Astrocyte (in vitro differentiated cells and primary cell): ENCODE results near the gene KLHL42.

Source experiments
- EZH2 ChIP-seq: IDR thresholded peaks from 2 replicates; pipeline ENCODE4 v1.6.1; 2012; ENCODE audit warnings: mild to moderate bottlenecking, low read length, inconsistent platforms; ENCODE audit not compliant: insufficient read depth
- TF ChIP-seq, protein P1 (sequence below): IDR thresholded peaks from 2 replicates; pipeline ENCODE4 v1.5.1; 2011; ENCODE audit warnings: low read depth, mild to moderate bottlenecking, inconsistent platforms, low read length, moderate library complexity; ENCODE audit not compliant: insufficient read depth

DNA sequence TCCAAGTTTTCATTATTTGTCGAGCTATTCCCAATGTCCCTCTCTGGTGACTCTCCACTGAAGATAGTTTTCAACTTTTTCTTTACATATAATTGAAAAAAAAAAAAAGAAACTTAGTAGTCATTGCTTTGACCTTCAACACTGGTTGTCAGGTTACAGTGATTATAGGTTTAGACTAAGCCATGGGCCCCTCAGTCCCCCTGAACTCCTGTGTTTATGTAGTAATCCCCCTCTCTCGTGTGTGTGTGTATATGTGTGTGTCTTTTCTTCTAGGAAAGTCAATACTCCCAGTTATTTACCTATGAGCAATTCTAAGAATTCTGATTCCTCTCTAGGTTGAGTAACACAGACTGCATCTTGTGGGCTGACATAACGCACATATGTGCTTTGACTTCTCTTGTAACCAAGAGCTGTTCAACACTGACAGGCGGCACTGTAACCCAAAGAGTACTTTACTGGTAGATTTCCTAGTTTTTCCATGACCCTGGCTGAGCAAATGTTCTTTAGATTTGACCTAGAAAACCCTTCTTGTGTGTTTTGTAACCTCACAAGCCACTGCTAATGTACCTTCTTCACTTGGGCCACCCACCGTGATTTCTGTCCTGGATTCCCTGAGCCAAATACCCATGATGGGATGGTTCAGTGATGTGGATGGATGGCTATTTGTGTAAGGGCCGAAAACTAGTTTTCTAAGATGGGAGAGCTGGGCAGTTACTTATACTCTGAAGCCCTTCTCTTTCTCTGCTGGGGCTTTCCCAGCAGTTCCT, 15.0 kb downstream of the KLHL42 start:
- TF ChIP-seq, protein P1, sequence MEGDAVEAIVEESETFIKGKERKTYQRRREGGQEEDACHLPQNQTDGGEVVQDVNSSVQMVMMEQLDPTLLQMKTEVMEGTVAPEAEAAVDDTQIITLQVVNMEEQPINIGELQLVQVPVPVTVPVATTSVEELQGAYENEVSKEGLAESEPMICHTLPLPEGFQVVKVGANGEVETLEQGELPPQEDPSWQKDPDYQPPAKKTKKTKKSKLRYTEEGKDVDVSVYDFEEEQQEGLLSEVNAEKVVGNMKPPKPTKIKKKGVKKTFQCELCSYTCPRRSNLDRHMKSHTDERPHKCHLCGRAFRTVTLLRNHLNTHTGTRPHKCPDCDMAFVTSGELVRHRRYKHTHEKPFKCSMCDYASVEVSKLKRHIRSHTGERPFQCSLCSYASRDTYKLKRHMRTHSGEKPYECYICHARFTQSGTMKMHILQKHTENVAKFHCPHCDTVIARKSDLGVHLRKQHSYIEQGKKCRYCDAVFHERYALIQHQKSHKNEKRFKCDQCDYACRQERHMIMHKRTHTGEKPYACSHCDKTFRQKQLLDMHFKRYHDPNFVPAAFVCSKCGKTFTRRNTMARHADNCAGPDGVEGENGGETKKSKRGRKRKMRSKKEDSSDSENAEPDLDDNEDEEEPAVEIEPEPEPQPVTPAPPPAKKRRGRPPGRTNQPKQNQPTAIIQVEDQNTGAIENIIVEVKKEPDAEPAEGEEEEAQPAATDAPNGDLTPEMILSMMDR: no peak
- TF ChIP-seq EZH2: no peak
